Dendritic cell treated with granulocyte-macrophage colony-stimulating factor and Interleukin-4, amounts not matched to agents 40 ng/mL and 50 ng/mL, for 4 days (primary cell): ENCODE results near the gene RASSF4.

Experiments used
- H3K27ac Mint-ChIP-seq: one replicate; pipeline ENCODE4 v1.8.0; 2022; ENCODE audit warnings: mild to moderate bottlenecking, mixed read lengths
- H3K27me3 Mint-ChIP-seq: one replicate; pipeline ENCODE4 v1.8.0; 2022; ENCODE audit warnings: mild to moderate bottlenecking, mixed read lengths
- H3K36me3 Mint-ChIP-seq: one replicate; pipeline ENCODE4 v1.8.0; 2022; ENCODE audit warnings: low read depth, mixed read lengths
- H3K4me1 Mint-ChIP-seq: one replicate; pipeline ENCODE4 v1.8.0; 2022; ENCODE audit warnings: low read depth, mixed read lengths
- H3K4me3 Mint-ChIP-seq: one replicate; pipeline ENCODE4 v1.8.0; 2022; ENCODE audit warnings: mild to moderate bottlenecking, moderate library complexity, mixed read lengths
- H3K9me3 Mint-ChIP-seq: one replicate; pipeline ENCODE4 v1.8.0; 2022; ENCODE audit warnings: mixed read lengths
- intact Hi-C: fragments of 100-400 bp; cut with micrococcal nuclease; formaldehyde crosslinking; loops from one replicate; pipeline ENCODE4 v1.15.0; 2022

The RASSF4 gene

GRCh38 chr10:44922796-44923545, 36.6 kb upstream of the RASSF4 start:
- intact Hi-C loops: no loop called here
- no peak overlapping the region for H3K4me3 Mint-ChIP-seq
- no peaks in the 10 kb centered on the region for H3K27me3 Mint-ChIP-seq
- peaks cover 2% of the 10 kb centered on the region for H3K9me3 Mint-ChIP-seq
- no peaks in the 10 kb centered on the region for H3K36me3 Mint-ChIP-seq
- H3K27ac Mint-ChIP-seq: no peak overlapping the region
- no peaks in the 10 kb centered on the region for H3K4me1 Mint-ChIP-seq

- H3K4me1 Mint-ChIP-seq: no peaks in the 10 kb centered on the region
- H3K27ac Mint-ChIP-seq: no peak overlapping the region
- intact Hi-C loops: no loop called here
- H3K4me3 Mint-ChIP-seq: no peak overlapping the region
- H3K36me3 Mint-ChIP-seq: no peaks in the 10 kb centered on the region
- no peaks in the 10 kb centered on the region for H3K9me3 Mint-ChIP-seq
- H3K27me3 Mint-ChIP-seq: no peaks in the 10 kb centered on the region
Observed at GRCh38 chr10:44923611-44924010, 36.0 kb upstream of the RASSF4 start.

- H3K4me1 Mint-ChIP-seq: no peaks in the 10 kb centered on the region
- peaks cover 2% of the 10 kb centered on the region for H3K27me3 Mint-ChIP-seq
- H3K4me3 Mint-ChIP-seq: no peak overlapping the region
- no peak overlapping the region for H3K27ac Mint-ChIP-seq
- no peaks in the 10 kb centered on the region for H3K36me3 Mint-ChIP-seq
- intact Hi-C loops: no loop called here
- no peaks in the 10 kb centered on the region for H3K9me3 Mint-ChIP-seq
Observed at GRCh38 chr10:44924261-44925040, 35.2 kb upstream of the RASSF4 start.

GRCh38 chr10:44925224-44925623, 34.4 kb upstream of the RASSF4 start:
- H3K9me3 Mint-ChIP-seq: no peaks in the 10 kb centered on the region
- no peak overlapping the region for H3K4me3 Mint-ChIP-seq
- intact Hi-C loops: no loop called here
- no peak overlapping the region for H3K27ac Mint-ChIP-seq
- H3K36me3 Mint-ChIP-seq: no peaks in the 10 kb centered on the region
- peaks cover 7% of the 10 kb centered on the region for H3K27me3 Mint-ChIP-seq
- no peaks in the 10 kb centered on the region for H3K4me1 Mint-ChIP-seq

GRCh38 chr10:44925811-44926750, 33.5 kb upstream of the RASSF4 start:
- peaks cover 7% of the 10 kb centered on the region for H3K27me3 Mint-ChIP-seq
- no peaks in the 10 kb centered on the region for H3K36me3 Mint-ChIP-seq
- H3K9me3 Mint-ChIP-seq: no peaks in the 10 kb centered on the region
- no peak overlapping the region for H3K4me3 Mint-ChIP-seq
- H3K27ac Mint-ChIP-seq: no peak overlapping the region
- peaks cover 5% of the 10 kb centered on the region for H3K4me1 Mint-ChIP-seq
- intact Hi-C loops: no loop called here

GRCh38 chr10:44926751-44927351, 32.8 kb upstream of the RASSF4 start:
- H3K4me3 Mint-ChIP-seq: no peak overlapping the region
- peaks cover 9% of the 10 kb centered on the region for H3K4me1 Mint-ChIP-seq
- intact Hi-C loops: no loop called here
- H3K27ac Mint-ChIP-seq: no peak overlapping the region
- no peaks in the 10 kb centered on the region for H3K9me3 Mint-ChIP-seq
- H3K36me3 Mint-ChIP-seq: no peaks in the 10 kb centered on the region
- H3K27me3 Mint-ChIP-seq: peaks cover 7% of the 10 kb centered on the region

GRCh38 chr10:44927352-44927751, 32.2 kb upstream of the RASSF4 start:
- intact Hi-C loops: no loop called here
- H3K27ac Mint-ChIP-seq: no peak overlapping the region
- peaks cover 9% of the 10 kb centered on the region for H3K4me1 Mint-ChIP-seq
- no peak overlapping the region for H3K4me3 Mint-ChIP-seq
- peaks cover 7% of the 10 kb centered on the region for H3K27me3 Mint-ChIP-seq
- H3K36me3 Mint-ChIP-seq: no peaks in the 10 kb centered on the region
- no peaks in the 10 kb centered on the region for H3K9me3 Mint-ChIP-seq

GRCh38 chr10:44928462-44928861, 31.1 kb upstream of the RASSF4 start:
- Mint-ChIP-seq H3K36me3 (no peaks in the 10 kb centered on the region), H3K27ac (no peak overlapping the region), H3K9me3 (no peaks in the 10 kb centered on the region), H3K4me3 (no peak overlapping the region), H3K27me3 (peaks cover 7% of the 10 kb centered on the region), H3K4me1 (peaks cover 15% of the 10 kb centered on the region)
- intact Hi-C loops: no loop called here

- peaks cover 7% of the 10 kb centered on the region for H3K27me3 Mint-ChIP-seq
- no peak overlapping the region for H3K27ac Mint-ChIP-seq
- H3K9me3 Mint-ChIP-seq: no peaks in the 10 kb centered on the region
- H3K4me1 Mint-ChIP-seq: peaks cover 26% of the 10 kb centered on the region
- intact Hi-C loops: no loop called here
- no peaks in the 10 kb centered on the region for H3K36me3 Mint-ChIP-seq
- H3K4me3 Mint-ChIP-seq: no peak overlapping the region
Observed at GRCh38 chr10:44929356-44930255, 30.0 kb upstream of the RASSF4 start.

GRCh38 chr10:44930904-44931620, 28.5 kb upstream of the RASSF4 start:
- H3K27ac Mint-ChIP-seq: no peak overlapping the region

GRCh38 chr10:44931621-44932516, 27.7 kb upstream of the RASSF4 start:
- H3K27me3 Mint-ChIP-seq: peaks cover 7% of the 10 kb centered on the region
- H3K9me3 Mint-ChIP-seq: no peaks in the 10 kb centered on the region
- no peak overlapping the region for H3K4me3 Mint-ChIP-seq
- intact Hi-C loops: loop anchor here (1.0 to 2.0 kb wide), 2 partner anchors 33 to 43 kb away; no protein-coding TSS in a partner anchor
- peaks cover 49% of the 10 kb centered on the region for H3K4me1 Mint-ChIP-seq
- H3K27ac Mint-ChIP-seq: no peak overlapping the region
- H3K36me3 Mint-ChIP-seq: no peaks in the 10 kb centered on the region

More at GRCh38 chr10:44930904-44931620, 28.5 kb upstream of the RASSF4 start:
- peaks cover 41% of the 10 kb centered on the region for H3K4me1 Mint-ChIP-seq
- no peaks in the 10 kb centered on the region for H3K36me3 Mint-ChIP-seq
- H3K9me3 Mint-ChIP-seq: no peaks in the 10 kb centered on the region
- no peak overlapping the region for H3K4me3 Mint-ChIP-seq
- intact Hi-C loops: no loop called here
- H3K27me3 Mint-ChIP-seq: peaks cover 7% of the 10 kb centered on the region
